ENCODE data around the gene GRIA3.

- TF ChIP-seq CTCF (conservative IDR thresholded peaks at IDR 0.05 in 1 of 2, IDR thresholded peaks at IDR 0.05 in 1 of 2; ENCODE audit: low read depth in 1 of 2, low read length in 2 of 2) = no peak
- no peak for TF ChIP-seq EZH2 (IDR thresholded peaks at IDR 0.05; ENCODE audit: low read length, missing control alignments)
These were observed 129.4 kb downstream of the GRIA3 start for GRCh38 chrX:123313486-123313885.

Data from fibroblast of lung (primary cell).